Upper lobe of left lung (tissue), 4 donors: ENCODE measurements around the gene PRKAR1B.

ENCODE experiments used
- EP300 ChIP-seq, 4 donors: sonication (generic); formaldehyde crosslinking; IDR thresholded peaks; one replicate each; pipeline ENCODE4 v1.5.1; 2017; ENCODE audit warnings: antibody characterized with exemption in 4 of 4, control low read depth in 2 of 4
- POLR2A ChIP-seq, 4 donors: fragments of 450-650 bp; IDR thresholded peaks; one replicate each; pipeline ENCODE4 v1.5.1; 2016 to 2017; ENCODE audit warnings: antibody characterized with exemption in 4 of 4, mild to moderate bottlenecking in 2 of 4
- POLR2AphosphoS5 ChIP-seq, 2 donors: sonication (generic); formaldehyde crosslinking; IDR thresholded peaks; one replicate each; pipeline ENCODE4 v1.5.1; 2017; ENCODE audit warnings: antibody characterized with exemption in 2 of 2
- TF ChIP-seq, protein P1 (sequence below), 6 experiments: fragments of 450-650 bp in 4 of 6; fragments of 200-600 bp in 2 of 6; sonication (generic) in 2 of 6; IDR thresholded peaks; one replicate each; pipeline ENCODE4 v1.5.1; 2016 to 2019; ENCODE audit warnings: antibody characterized with exemption in 6 of 6

GRCh38 chr7:749140-749551 lies 22.1 kb upstream of the PRKAR1B start:
- TF ChIP-seq, protein P1, sequence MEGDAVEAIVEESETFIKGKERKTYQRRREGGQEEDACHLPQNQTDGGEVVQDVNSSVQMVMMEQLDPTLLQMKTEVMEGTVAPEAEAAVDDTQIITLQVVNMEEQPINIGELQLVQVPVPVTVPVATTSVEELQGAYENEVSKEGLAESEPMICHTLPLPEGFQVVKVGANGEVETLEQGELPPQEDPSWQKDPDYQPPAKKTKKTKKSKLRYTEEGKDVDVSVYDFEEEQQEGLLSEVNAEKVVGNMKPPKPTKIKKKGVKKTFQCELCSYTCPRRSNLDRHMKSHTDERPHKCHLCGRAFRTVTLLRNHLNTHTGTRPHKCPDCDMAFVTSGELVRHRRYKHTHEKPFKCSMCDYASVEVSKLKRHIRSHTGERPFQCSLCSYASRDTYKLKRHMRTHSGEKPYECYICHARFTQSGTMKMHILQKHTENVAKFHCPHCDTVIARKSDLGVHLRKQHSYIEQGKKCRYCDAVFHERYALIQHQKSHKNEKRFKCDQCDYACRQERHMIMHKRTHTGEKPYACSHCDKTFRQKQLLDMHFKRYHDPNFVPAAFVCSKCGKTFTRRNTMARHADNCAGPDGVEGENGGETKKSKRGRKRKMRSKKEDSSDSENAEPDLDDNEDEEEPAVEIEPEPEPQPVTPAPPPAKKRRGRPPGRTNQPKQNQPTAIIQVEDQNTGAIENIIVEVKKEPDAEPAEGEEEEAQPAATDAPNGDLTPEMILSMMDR (IDR thresholded peaks at IDR 0.05) = no peak
- no peak for TF ChIP-seq POLR2AphosphoS5 (IDR thresholded peaks at IDR 0.05)
- TF ChIP-seq POLR2A (IDR thresholded peaks at IDR 0.05) = no peak
- no peak for TF ChIP-seq EP300 (IDR thresholded peaks at IDR 0.05)
